ENCODE measurements around the gene CPSF6.

DNA sequence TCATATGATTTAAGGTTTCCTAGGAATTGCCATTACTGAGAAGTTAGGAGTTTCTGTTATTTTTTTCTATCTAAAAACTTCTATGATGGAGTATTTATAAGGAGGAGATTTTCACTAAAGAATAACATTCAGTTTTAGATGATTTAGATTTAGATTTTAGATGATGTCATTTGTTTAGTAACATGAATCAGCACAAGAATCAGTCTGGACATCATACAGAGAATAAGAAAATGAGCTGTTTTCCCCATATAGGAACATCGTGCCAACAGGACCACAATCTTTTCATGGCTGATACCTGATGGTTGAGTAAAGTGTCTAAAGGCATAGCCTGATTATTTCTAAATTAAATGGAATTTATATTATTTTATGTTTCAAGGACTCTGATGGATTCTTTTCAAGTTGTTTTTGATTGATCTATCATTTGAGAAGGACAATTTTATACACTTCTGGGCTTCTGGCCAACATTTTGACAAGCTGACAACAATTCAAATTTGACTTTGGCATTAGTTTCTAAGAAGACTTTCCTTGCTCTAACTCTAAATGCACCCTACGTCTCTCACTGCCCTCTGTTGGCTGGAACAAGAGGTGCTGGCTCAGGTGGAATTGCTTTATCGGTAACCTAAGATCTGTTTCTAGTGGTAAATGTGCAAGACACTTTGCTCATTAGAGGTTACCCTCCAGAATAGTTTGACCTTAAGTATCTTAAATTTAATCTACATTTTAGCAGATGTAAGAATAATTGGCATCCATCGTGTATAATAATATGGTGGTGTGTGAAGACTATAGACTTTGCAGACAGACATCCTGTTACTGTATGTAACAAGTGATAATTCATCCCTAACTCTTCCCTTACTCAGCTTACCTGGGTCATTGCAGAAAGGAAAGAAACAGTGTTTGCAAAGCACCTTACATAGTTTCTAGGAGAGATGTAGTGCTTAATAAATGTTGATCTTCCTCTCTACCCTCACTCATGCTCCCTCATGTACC, 42.8 kb upstream of the CPSF6 start:
- TF ChIP-seq, protein P1, sequence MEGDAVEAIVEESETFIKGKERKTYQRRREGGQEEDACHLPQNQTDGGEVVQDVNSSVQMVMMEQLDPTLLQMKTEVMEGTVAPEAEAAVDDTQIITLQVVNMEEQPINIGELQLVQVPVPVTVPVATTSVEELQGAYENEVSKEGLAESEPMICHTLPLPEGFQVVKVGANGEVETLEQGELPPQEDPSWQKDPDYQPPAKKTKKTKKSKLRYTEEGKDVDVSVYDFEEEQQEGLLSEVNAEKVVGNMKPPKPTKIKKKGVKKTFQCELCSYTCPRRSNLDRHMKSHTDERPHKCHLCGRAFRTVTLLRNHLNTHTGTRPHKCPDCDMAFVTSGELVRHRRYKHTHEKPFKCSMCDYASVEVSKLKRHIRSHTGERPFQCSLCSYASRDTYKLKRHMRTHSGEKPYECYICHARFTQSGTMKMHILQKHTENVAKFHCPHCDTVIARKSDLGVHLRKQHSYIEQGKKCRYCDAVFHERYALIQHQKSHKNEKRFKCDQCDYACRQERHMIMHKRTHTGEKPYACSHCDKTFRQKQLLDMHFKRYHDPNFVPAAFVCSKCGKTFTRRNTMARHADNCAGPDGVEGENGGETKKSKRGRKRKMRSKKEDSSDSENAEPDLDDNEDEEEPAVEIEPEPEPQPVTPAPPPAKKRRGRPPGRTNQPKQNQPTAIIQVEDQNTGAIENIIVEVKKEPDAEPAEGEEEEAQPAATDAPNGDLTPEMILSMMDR (conservative IDR thresholded peaks at IDR 0.05; ENCODE audit: low read length) = peak; percentile 52
- no peak for TF ChIP-seq EZH2phosphoT487 (IDR thresholded peaks at IDR 0.05; ENCODE audit: borderline replicate concordance)

Data from Loucy (cell line).